Spleen (tissue), 13 donors: Measurements from ENCODE around the gene DUSP3. TPM values are rescaled to one million over a fixed set of nuclear protein-coding genes. Genes with fewer than 3 reads are reported as not detected.

Experiments used
- DNase-seq: peaks from one replicate; pipeline ENCODE4 v3.0.0-alpha.2; 2020
- H3K27ac ChIP-seq, 8 donors: fragments of 200-600 bp; sonication (generic) in 7 of 8; 1 replicate in 4 of 8; 2 replicates in 4 of 8; pipeline versions ENCODE4 v1.5.0 to v1.8.0; 2016 to 2021; ENCODE audit warnings: inconsistent platforms in 4 of 8, mild to moderate bottlenecking in 4 of 8, moderate library complexity in 1 of 8
- H3K27me3 ChIP-seq, 7 donors: fragments of 200-600 bp; sonication (generic) in 6 of 7; replicated peaks in 1 of 7; 1 replicate in 4 of 7; 2 replicates in 3 of 7; pipeline versions ENCODE4 v1.5.0 to v1.8.0; 2016 to 2021; ENCODE audit warnings: inconsistent platforms in 3 of 7, mild to moderate bottlenecking in 1 of 7
- H3K36me3 ChIP-seq, 6 donors: fragments of 200-600 bp; sonication (generic) in 5 of 6; 1 replicate in 4 of 6; 2 replicates in 2 of 6; pipeline versions ENCODE4 v1.5.0 to v1.8.0; 2016 to 2021; ENCODE audit warnings: inconsistent platforms in 2 of 6
- H3K4me1 ChIP-seq, 6 donors: fragments of 200-600 bp; sonication (generic) in 5 of 6; 1 replicate in 3 of 6; 2 replicates in 3 of 6; pipeline versions ENCODE4 v1.5.0 to v1.8.0; 2016 to 2021; ENCODE audit warnings: inconsistent platforms in 3 of 6
- H3K4me3 ChIP-seq, 8 donors: fragments of 200-600 bp; sonication (generic) in 7 of 8; 1 replicate in 4 of 8; 2 replicates in 4 of 8; pipeline versions ENCODE4 v1.5.0 to v1.8.0; 2016 to 2021; ENCODE audit warnings: inconsistent platforms in 4 of 8, mild to moderate bottlenecking in 4 of 8, moderate library complexity in 2 of 8
- H3K9me3 ChIP-seq, 8 donors: fragments of 200-600 bp; sonication (generic) in 7 of 8; 1 replicate in 4 of 8; 2 replicates in 4 of 8; pipeline versions ENCODE4 v1.5.0 to v1.8.0; 2016 to 2021; ENCODE audit warnings: inconsistent platforms in 4 of 8
- POLR2A ChIP-seq, 3 donors: fragments of 450-650 bp; IDR thresholded peaks; one replicate each; pipeline ENCODE4 v1.5.1; 2017; ENCODE audit warnings: antibody characterized with exemption in 3 of 3, mild to moderate bottlenecking in 1 of 3
- POLR2AphosphoS5 ChIP-seq, 3 donors: sonication (generic); formaldehyde crosslinking; IDR thresholded peaks; one replicate each; pipeline ENCODE4 v1.5.1; 2017; ENCODE audit warnings: antibody characterized with exemption in 3 of 3
- WGBS, 5 donors: extraction: QIAGEN DNeasy Blood & Tissue Kit in 3 of 5; methylation state at CpG; one replicate each; pipeline versions ENCODE4 v1.1.5 to v1.1.7; 2013 to 2018; 5-methylcytosine and 5-hydroxymethylcytosine counted together
- intact Hi-C: fragments of 100-400 bp; cut with DNase I; formaldehyde crosslinking; loops from one replicate; pipeline ENCODE4 v1.15.0; 2023; ENCODE audit warnings: low total_unique reads
- long read RNA-seq, 2 donors: transcript quantifications; one replicate each; lab custom pipeline, GENCODE V29; 2026
- polyA plus RNA-seq, 3 donors: library from polyadenylated mRNA; stranded (reverse); fragments of 200-250 nt; gene quantifications; one replicate each; pipeline ENCODE4 v1.2.1, GENCODE V29; 2013
- total RNA-seq, 7 donors: library from RNA; depleted of rRNA in 3 of 7; stranded (reverse); fragments of >200 nt in 3 of 7; fragmentation: NEBNext Ultra II Directional in 4 of 7; extraction: Animal tissue kit (Norgen Biotek cat#: 25700) in 4 of 7; gene quantifications; one replicate each; pipeline versions ENCODE4 v1.1.0 to v1.2.1, GENCODE V29; 2016 to 2021
- TF ChIP-seq, protein P1 (sequence below), 11 experiments: fragments of 200-600 bp in 7 of 11; fragments of 450-650 bp in 4 of 11; sonication (generic) in 4 of 11; IDR thresholded peaks in 8 of 11; conservative IDR thresholded peaks in 3 of 11; 1 replicate in 7 of 11; 2 replicates in 4 of 11; pipeline versions ENCODE4 v1.4.0 to v1.8.0; 2016 to 2021; ENCODE audit warnings: antibody characterized with exemption in 11 of 11, inconsistent platforms in 4 of 11, mild to moderate bottlenecking in 1 of 11
- donor health status: healthy with polysubstance abuse.
- donor health status: DM: no; HTN: no; CAD: no; lungs with moderate emphysema.
- donor health status: DM: no; HTN: no; CAD: no.
- donor health status: Bipolar disorder and iron deficiency.
- donor health status: healthy.
- donor health status: DM: no; HTN: no; CAD: no.
- donor health status: DM: yes; HTN: yes; CAD: no.

Gene DUSP3
- total RNA-seq (10 to 100 TPM; 55.0 to 96.2 (median 87.5) TPM), polyA plus RNA-seq (10 to 100 TPM; 25.7 to 45.7 (median 32.1) TPM)
- long read RNA-seq, donor 1, full-length matches to known transcripts: 24 of 31 reads
- long read RNA-seq, donor 1, partial matches to known transcripts: 7 of 31 reads
- long read RNA-seq, donor 1, other reads (novel, unspliced or antisense): 0 of 31 reads
- long read RNA-seq, donor 2, full-length matches to known transcripts: 10 of 10 reads
- long read RNA-seq, donor 2, partial matches to known transcripts: 0 of 10 reads
- long read RNA-seq, donor 2, other reads (novel, unspliced or antisense): 0 of 10 reads

DNA sequence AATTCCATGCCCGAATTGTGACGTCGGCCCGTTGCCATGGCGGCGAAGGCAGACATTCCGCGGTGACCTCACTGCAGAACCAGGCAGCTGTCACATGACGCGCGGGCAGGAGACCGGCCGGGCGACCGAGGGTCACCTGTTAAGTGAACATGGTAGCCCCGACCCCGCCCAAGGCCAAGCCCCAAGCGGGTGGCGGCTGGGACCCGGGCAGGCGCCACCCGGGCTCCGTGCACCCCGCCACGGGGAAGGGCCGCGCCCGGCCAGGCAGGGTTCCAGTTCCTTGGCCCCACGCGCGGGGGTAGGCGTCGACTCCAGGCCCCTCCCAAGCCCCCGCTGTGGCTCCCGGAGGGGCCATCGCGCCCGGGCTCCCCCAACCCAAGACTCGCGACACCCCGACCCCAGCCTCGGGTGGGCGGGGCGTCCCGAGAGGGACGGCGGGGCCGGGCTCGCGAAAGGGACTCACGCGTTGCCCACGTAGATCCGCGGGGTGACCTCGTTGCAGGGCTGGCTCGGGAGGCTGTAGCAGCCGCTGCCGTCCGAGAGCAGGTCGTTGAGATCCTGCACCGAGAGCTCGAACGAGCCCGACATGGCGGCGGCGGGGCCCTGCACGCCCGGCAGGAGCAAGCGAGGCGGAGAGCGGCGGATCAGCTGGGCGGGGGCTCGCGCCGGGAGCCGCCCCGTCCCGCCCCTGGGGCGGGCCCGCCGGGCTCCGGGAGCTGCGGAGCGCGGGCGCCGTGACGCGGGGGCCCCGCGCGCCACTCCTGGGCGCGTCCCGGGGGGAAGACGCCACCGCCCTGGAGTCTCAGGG lies at the start of gene DUSP3:
TSS of gene DUSP3 (minus strand) at position 641 of the 808 bp plus-strand sequence. CDS start at position 588, 53 bp downstream.
- Histone ChIP-seq H3K27ac (peak within 1 kb of the TSS; percentile 85 to 100 (median 96)), H3K27me3 (peaks cover 0 to 22% (median 0%) of the 10 kb centered on the region in 7 donors), H3K4me1 (peaks cover 4 to 77% (median 48%) of the 10 kb centered on the region in 6 donors), H3K36me3 (peaks cover 0 to 24% (median 12%) of the 10 kb centered on the region in 6 donors), H3K9me3 (no peaks in the 10 kb centered on the region), H3K4me3 (peak within 1 kb of the TSS; percentile 70 to 98 (median 83))
- peak; percentile 95 for DNase-seq
- WGBS, 5 donors: 0 to 3% (median 1%) methylated on average over 28 to 100 of the region's 100 CpGs
- intact Hi-C loops: no loop called here
- TF ChIP-seq POLR2AphosphoS5 (IDR thresholded peaks at IDR 0.05): peak; percentile 86 to 93 (median 88)
- TF ChIP-seq, protein P1, sequence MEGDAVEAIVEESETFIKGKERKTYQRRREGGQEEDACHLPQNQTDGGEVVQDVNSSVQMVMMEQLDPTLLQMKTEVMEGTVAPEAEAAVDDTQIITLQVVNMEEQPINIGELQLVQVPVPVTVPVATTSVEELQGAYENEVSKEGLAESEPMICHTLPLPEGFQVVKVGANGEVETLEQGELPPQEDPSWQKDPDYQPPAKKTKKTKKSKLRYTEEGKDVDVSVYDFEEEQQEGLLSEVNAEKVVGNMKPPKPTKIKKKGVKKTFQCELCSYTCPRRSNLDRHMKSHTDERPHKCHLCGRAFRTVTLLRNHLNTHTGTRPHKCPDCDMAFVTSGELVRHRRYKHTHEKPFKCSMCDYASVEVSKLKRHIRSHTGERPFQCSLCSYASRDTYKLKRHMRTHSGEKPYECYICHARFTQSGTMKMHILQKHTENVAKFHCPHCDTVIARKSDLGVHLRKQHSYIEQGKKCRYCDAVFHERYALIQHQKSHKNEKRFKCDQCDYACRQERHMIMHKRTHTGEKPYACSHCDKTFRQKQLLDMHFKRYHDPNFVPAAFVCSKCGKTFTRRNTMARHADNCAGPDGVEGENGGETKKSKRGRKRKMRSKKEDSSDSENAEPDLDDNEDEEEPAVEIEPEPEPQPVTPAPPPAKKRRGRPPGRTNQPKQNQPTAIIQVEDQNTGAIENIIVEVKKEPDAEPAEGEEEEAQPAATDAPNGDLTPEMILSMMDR (IDR thresholded peaks at IDR 0.05 in 8 of 11, conservative IDR thresholded peaks at IDR 0.05 in 3 of 11): peak in 2 of 11 experiments; percentile 20 to 22
- TF ChIP-seq POLR2A (IDR thresholded peaks at IDR 0.05): peak; percentile 16 to 72 (median 33)

DNA sequence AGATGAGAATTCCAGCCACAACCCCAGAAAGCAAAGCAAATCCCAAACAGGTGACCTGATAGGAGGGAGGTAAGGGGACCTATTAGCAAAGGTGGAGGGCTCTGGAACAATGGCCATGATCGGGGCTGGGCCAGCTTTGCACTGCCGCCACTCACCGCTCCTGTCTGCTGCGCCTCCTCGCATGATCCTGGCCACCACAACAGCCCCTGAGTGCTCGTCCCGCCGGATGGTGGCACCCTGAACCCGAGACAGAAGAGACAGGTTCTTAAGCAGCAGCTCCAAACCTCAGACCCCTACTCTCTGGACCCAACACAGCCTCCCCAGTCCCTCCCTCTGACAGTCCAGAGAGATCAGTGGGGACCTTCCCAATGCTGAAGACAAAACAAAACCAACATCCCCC lies 48.8 kb upstream of the DUSP3 start:
- peak; percentile 35 for DNase-seq
- Histone ChIP-seq H3K27ac (no peak overlapping the region), H3K9me3 (no peaks in the 10 kb centered on the region), H3K27me3 (peaks cover 0 to 17% (median 5%) of the 10 kb centered on the region in 7 donors), H3K4me1 (peaks cover 0 to 55% (median 15%) of the 10 kb centered on the region in 6 donors), H3K4me3 (no peak overlapping the region), H3K36me3 (peaks cover 0 to 7% (median 0%) of the 10 kb centered on the region in 6 donors)
- intact Hi-C loops: no loop called here
- TF ChIP-seq, protein P1 (IDR thresholded peaks at IDR 0.05 in 8 of 11, conservative IDR thresholded peaks at IDR 0.05 in 3 of 11): no peak
- 87 to 98% (median 92%) methylated on average over 6 to 9 of the region's 9 CpGs for WGBS, 5 donors

DNA sequence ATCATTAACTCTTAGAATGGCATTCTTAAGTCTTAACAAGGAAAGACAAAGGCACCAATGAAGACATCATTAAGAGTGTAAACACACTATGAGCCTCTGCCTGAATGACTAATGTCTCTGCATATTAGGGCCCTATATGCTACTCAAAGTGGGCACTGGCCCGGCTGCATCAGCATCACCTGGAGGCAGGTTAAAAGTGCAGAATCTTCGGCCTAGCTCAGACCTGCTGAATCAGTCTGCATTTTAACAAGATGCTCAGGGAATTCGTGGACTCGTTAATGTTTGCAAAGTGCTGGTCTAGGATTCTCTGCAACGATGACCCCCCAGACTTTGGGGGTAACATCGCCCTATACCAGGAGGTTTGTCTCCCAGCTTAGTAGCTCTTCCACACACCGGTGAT lies 47.4 kb upstream of the DUSP3 start:
- peak; percentile 35 for DNase-seq
- H3K36me3 ChIP-seq: peaks cover 0 to 7% (median 0%) of the 10 kb centered on the region in 6 donors
- WGBS, 5 donors: 86 to 97% (median 93%) methylated on average over 7 of the region's 7 CpGs
- no peak for TF ChIP-seq POLR2AphosphoS5 (IDR thresholded peaks at IDR 0.05)
- intact Hi-C loops: no loop called here
- peaks cover 0 to 3% (median 0%) of the 10 kb centered on the region in 7 donors for H3K27me3 ChIP-seq
- H3K9me3 ChIP-seq: no peaks in the 10 kb centered on the region
- H3K4me3 ChIP-seq: no peak overlapping the region
- no peak overlapping the region for H3K27ac ChIP-seq
- peaks cover 0 to 41% (median 6%) of the 10 kb centered on the region in 6 donors for H3K4me1 ChIP-seq

DNA sequence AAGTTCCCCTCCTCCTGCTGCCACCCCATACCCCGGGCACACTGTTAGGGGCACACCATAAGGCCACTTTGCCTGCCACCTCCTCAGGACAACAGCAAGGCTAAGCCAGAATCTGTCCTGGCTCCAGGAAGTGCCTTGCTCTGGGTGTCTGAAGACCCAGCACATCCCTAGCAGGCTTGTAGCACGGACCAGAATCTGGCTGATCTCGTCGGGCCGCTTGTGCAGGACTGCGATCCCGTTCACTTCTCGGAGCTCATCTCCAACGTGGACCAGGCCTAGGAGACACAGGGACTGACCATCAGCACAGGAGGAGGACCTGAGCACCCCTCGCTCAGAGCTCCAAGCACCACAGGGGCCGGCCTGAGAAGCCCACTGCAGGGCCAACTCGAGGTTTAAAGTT lies 46.8 kb upstream of the DUSP3 start:
- Histone ChIP-seq H3K4me1 (peaks cover 0 to 36% (median 4%) of the 10 kb centered on the region in 6 donors), H3K27ac (no peak overlapping the region), H3K36me3 (peaks cover 0 to 7% (median 0%) of the 10 kb centered on the region in 6 donors), H3K27me3 (no peaks in the 10 kb centered on the region), H3K9me3 (no peaks in the 10 kb centered on the region), H3K4me3 (no peak overlapping the region)
- WGBS, 5 donors: 89 to 92% (median 91%) methylated on average over 2 to 12 of the region's 12 CpGs
- TF ChIP-seq, protein P1 (IDR thresholded peaks at IDR 0.05 in 8 of 11, conservative IDR thresholded peaks at IDR 0.05 in 3 of 11): no peak
- no peak for TF ChIP-seq POLR2A (IDR thresholded peaks at IDR 0.05)
- TF ChIP-seq POLR2AphosphoS5 (IDR thresholded peaks at IDR 0.05): no peak
- DNase-seq: peak; percentile 42
- intact Hi-C loops: no loop called here
